ENCODE data around the gene POPDC3. TPM values are rescaled to one million over a fixed set of nuclear protein-coding genes. Genes with fewer than 3 reads are reported as not detected.

Gene POPDC3
- total and polyA plus RNA-seq, 4 donors, result 0.18 to 1.9 (median 0.81) TPM

- peaks cover 0 to 16% (median 0%) of the 10 kb centered on the region in 5 donors for H3K4me1 ChIP-seq (ENCODE audit: control insufficient read depth in 5 of 5, insufficient read depth in 5 of 5, low read length in 5 of 5)
- no peak for TF ChIP-seq CTCF (IDR thresholded peaks at IDR 0.05; ENCODE audit: control extremely low read depth, extremely low read depth)
- DNase-seq, result no peak
- H3K36me3 ChIP-seq (ENCODE audit: control insufficient read depth in 4 of 4, insufficient read depth in 4 of 4, low read length in 4 of 4), result peaks cover 0 to 13% (median 0%) of the 10 kb centered on the region in 4 donors
- H3K9ac ChIP-seq (ENCODE audit: insufficient read depth in 1 of 2, low read length in 2 of 2), result no peak overlapping the region
- 95 to 96% methylated on average over 13 of the region's 13 CpGs for WGBS, 2 donors
- ATAC-seq (ENCODE audit: insufficient read depth, low FRiP score), result no peak
- no peaks in the 10 kb centered on the region for H3K9me3 ChIP-seq (ENCODE audit: control insufficient read depth in 4 of 4, insufficient read depth in 3 of 4, low read length in 3 of 4)
- no peaks in the 10 kb centered on the region for H3K27me3 ChIP-seq (ENCODE audit: control insufficient read depth in 3 of 3, insufficient read depth in 3 of 3, low read length in 2 of 3)
- no peak overlapping the region for H3K27ac ChIP-seq (ENCODE audit: low read depth in 1 of 2, low read length in 1 of 2)
- H3K4me3 ChIP-seq, result no peak overlapping the region
These were observed 17.4 kb downstream of the POPDC3 start for GRCh38 chr6:105162377-105162776.

- DNase-seq, result no peak
- Histone ChIP-seq H3K36me3 (ENCODE audit: control insufficient read depth in 4 of 4, insufficient read depth in 4 of 4, low read length in 4 of 4) (peaks cover 0 to 17% (median 0%) of the 10 kb centered on the region in 4 donors), H3K9ac (ENCODE audit: insufficient read depth in 1 of 2, low read length in 2 of 2) (no peak overlapping the region), H3K4me3 (no peak overlapping the region), H3K27me3 (ENCODE audit: control insufficient read depth in 3 of 3, insufficient read depth in 3 of 3, low read length in 2 of 3) (no peaks in the 10 kb centered on the region), H3K27ac (ENCODE audit: low read depth in 1 of 2, low read length in 1 of 2) (no peak overlapping the region), H3K4me1 (ENCODE audit: control insufficient read depth in 5 of 5, insufficient read depth in 5 of 5, low read length in 5 of 5) (peaks cover 0 to 16% (median 0%) of the 10 kb centered on the region in 5 donors), H3K9me3 (ENCODE audit: control insufficient read depth in 4 of 4, insufficient read depth in 3 of 4, low read length in 3 of 4) (no peaks in the 10 kb centered on the region)
- WGBS, 2 donors, result 74 to 83% methylated on average over 4 of the region's 4 CpGs
- no peak for TF ChIP-seq CTCF (IDR thresholded peaks at IDR 0.05; ENCODE audit: control extremely low read depth, extremely low read depth)
- no peak for ATAC-seq (ENCODE audit: insufficient read depth, low FRiP score)
These were observed 18.4 kb downstream of the POPDC3 start for GRCh38 chr6:105161421-105161820.

- ATAC-seq (ENCODE audit: insufficient read depth, low FRiP score) (no peak), DNase-seq (no peak)
- WGBS, 2 donors, result 91 to 92% methylated on average over 3 of the region's 3 CpGs
- Histone ChIP-seq H3K27ac (ENCODE audit: low read depth in 1 of 2, low read length in 1 of 2) (no peak overlapping the region), H3K4me1 (ENCODE audit: control insufficient read depth in 5 of 5, insufficient read depth in 5 of 5, low read length in 5 of 5) (no peaks in the 10 kb centered on the region), H3K9me3 (ENCODE audit: control insufficient read depth in 4 of 4, insufficient read depth in 3 of 4, low read length in 3 of 4) (no peaks in the 10 kb centered on the region), H3K36me3 (ENCODE audit: control insufficient read depth in 4 of 4, insufficient read depth in 4 of 4, low read length in 4 of 4) (peaks cover 0 to 17% (median 0%) of the 10 kb centered on the region in 4 donors), H3K9ac (ENCODE audit: insufficient read depth in 1 of 2, low read length in 2 of 2) (no peak overlapping the region), H3K4me3 (no peak overlapping the region), H3K27me3 (ENCODE audit: control insufficient read depth in 3 of 3, insufficient read depth in 3 of 3, low read length in 2 of 3) (no peaks in the 10 kb centered on the region)
- TF ChIP-seq CTCF (IDR thresholded peaks at IDR 0.05; ENCODE audit: control extremely low read depth, extremely low read depth), result no peak
These were observed 26.1 kb downstream of the POPDC3 start for GRCh38 chr6:105153676-105154075.

GRCh38 chr6:105152880-105153279, 26.9 kb downstream of the POPDC3 start:
- no peak for ATAC-seq (ENCODE audit: insufficient read depth, low FRiP score)
- Histone ChIP-seq H3K27me3 (ENCODE audit: control insufficient read depth in 3 of 3, insufficient read depth in 3 of 3, low read length in 2 of 3) (no peaks in the 10 kb centered on the region), H3K9ac (ENCODE audit: insufficient read depth in 1 of 2, low read length in 2 of 2) (no peak overlapping the region), H3K36me3 (ENCODE audit: control insufficient read depth in 4 of 4, insufficient read depth in 4 of 4, low read length in 4 of 4) (peaks cover 0 to 17% (median 0%) of the 10 kb centered on the region in 4 donors), H3K27ac (ENCODE audit: low read depth in 1 of 2, low read length in 1 of 2) (no peak overlapping the region), H3K4me3 (no peak overlapping the region), H3K4me1 (ENCODE audit: control insufficient read depth in 5 of 5, insufficient read depth in 5 of 5, low read length in 5 of 5) (no peaks in the 10 kb centered on the region), H3K9me3 (ENCODE audit: control insufficient read depth in 4 of 4, insufficient read depth in 3 of 4, low read length in 3 of 4) (no peaks in the 10 kb centered on the region)
- no peak for TF ChIP-seq CTCF (IDR thresholded peaks at IDR 0.05; ENCODE audit: control extremely low read depth, extremely low read depth)
- DNase-seq, result no peak

Measured in lung (tissue), 12 donors.